H1 (cell line): ENCODE measurements around the gene SENP6. TPM values are rescaled to one million over a fixed set of nuclear protein-coding genes. Genes with fewer than 3 reads are reported as not detected.

Experiments used
- CTCF ChIA-PET: fragments of 300-600 bp; sonication (Branson Sonifier 250); formaldehyde crosslinking; loops from one replicate; lab custom pipeline; 2021; ENCODE audit not compliant: partially characterized antibody; lab: Charles Lee
- POLR2A ChIA-PET: fragments of 300-600 bp; sonication (Branson Sonifier 250); formaldehyde crosslinking; loops from one replicate; lab custom pipeline; 2021; ENCODE audit warnings: inconsistent platforms; ENCODE audit not compliant: partially characterized antibody; lab: Charles Lee
- DNase-seq, 2 experiments: peaks; one replicate each; pipeline versions ENCODE4 v3.0.0 to v3.0.0-alpha.2; 2010 to 2022; ENCODE audit warnings: low spot score in 2 of 2, low read depth in 1 of 2, mixed read lengths in 1 of 2
- FAIRE-seq: peaks from 2 replicates; lab custom pipeline; 2011; peaks lifted over from hg19 to GRCh38; lab: Jason Lieb, UNC
- H2AFZ ChIP-seq: 2 replicates; pipeline ENCODE4 v1.8.1; 2012; ENCODE audit warnings: low read length, inconsistent platforms
- H2AK5ac ChIP-seq: 2 replicates; pipeline ENCODE4 v1.6.1; 2013; ENCODE audit warnings: low read depth, low read length
- H2BK120ac ChIP-seq: replicated peaks from 2 replicates; pipeline ENCODE3; 2013; ENCODE audit warnings: low read depth, low read length, inconsistent platforms
- H2BK12ac ChIP-seq: 2 replicates; pipeline ENCODE4 v1.6.1; 2013; ENCODE audit warnings: low read depth, low read length
- H2BK15ac ChIP-seq: 2 replicates; pipeline ENCODE4 v1.6.1; 2013; ENCODE audit warnings: low read length
- H2BK20ac ChIP-seq: 2 replicates; pipeline ENCODE4 v1.6.1; 2013; ENCODE audit warnings: low read length
- H2BK5ac ChIP-seq: 2 replicates; pipeline ENCODE4 v1.6.1; 2013; ENCODE audit warnings: low read depth, low read length
- H3K14ac ChIP-seq: 2 replicates; pipeline ENCODE4 v1.6.1; 2013; ENCODE audit warnings: inconsistent platforms; ENCODE audit not compliant: insufficient read length
- H3K18ac ChIP-seq: 2 replicates; pipeline ENCODE4 v1.6.1; 2013; ENCODE audit warnings: low read length; ENCODE audit errors: extremely low read depth
- H3K23ac ChIP-seq: 2 replicates; pipeline ENCODE4 v1.6.1; 2013; ENCODE audit warnings: inconsistent platforms; ENCODE audit not compliant: insufficient read length
- H3K23me2 ChIP-seq: 2 replicates; pipeline ENCODE4 v1.6.1; 2013; ENCODE audit warnings: low read depth, low read length
- H3K27ac ChIP-seq: 2 replicates; pipeline ENCODE4 v1.6.1; 2011; ENCODE audit warnings: low read depth, low read length, inconsistent platforms
- H3K27me3 ChIP-seq, 4 experiments: replicated peaks in 1 of 4; 1 replicate in 1 of 4; 2 replicates in 3 of 4; pipeline versions ENCODE4 v1.6.1 to v1.8.1; 2011 to 2013; ENCODE audit warnings: low read length in 3 of 4, mild to moderate bottlenecking in 3 of 4, inconsistent platforms in 2 of 4, mixed read lengths in 2 of 4, moderate library complexity in 1 of 4; ENCODE audit not compliant: control insufficient read depth in 3 of 4, insufficient read depth in 3 of 4; ENCODE audit errors: extremely low read depth in 1 of 4
- H3K36me3 ChIP-seq, 4 experiments: 2 replicates each; pipeline versions ENCODE4 v1.6.1 to v1.8.1; 2011 to 2013; ENCODE audit warnings: mild to moderate bottlenecking in 4 of 4, low read length in 3 of 4, moderate library complexity in 2 of 4, control low read depth in 1 of 4, inconsistent platforms in 1 of 4; ENCODE audit not compliant: insufficient read depth in 4 of 4, control insufficient read depth in 2 of 4
- H3K4ac ChIP-seq: replicated peaks from 2 replicates; pipeline ENCODE3; 2013; ENCODE audit warnings: low read length, low read depth, mixed read lengths, inconsistent platforms; ENCODE audit not compliant: insufficient read length
- H3K4me1 ChIP-seq, 4 experiments: replicated peaks in 1 of 4; 1 replicate in 1 of 4; 2 replicates in 3 of 4; pipeline versions ENCODE4 v1.6.1 to v1.8.1; 2011 to 2013; ENCODE audit warnings: low read length in 3 of 4, inconsistent platforms in 2 of 4, mixed read lengths in 1 of 4; ENCODE audit not compliant: insufficient read depth in 4 of 4, control insufficient read depth in 3 of 4
- H3K4me2 ChIP-seq, 2 experiments: 2 replicates each; pipeline versions ENCODE4 v1.6.1 to v1.8.1; 2011 to 2013; ENCODE audit warnings: low read depth in 2 of 2, low read length in 2 of 2, control low read depth in 1 of 2, inconsistent platforms in 1 of 2, mild to moderate bottlenecking in 1 of 2; ENCODE audit not compliant: insufficient read depth in 1 of 2
- H3K4me3 ChIP-seq, 4 experiments: fragments of 200-600, 300-600 bp in 1 of 4; sonication (generic), shearing (Covaris generic), sonication (Bioruptor Twin) in 1 of 4; 2 replicates each; pipeline versions ENCODE4 v1.5.1 to v1.8.1; 2011 to 2016; ENCODE audit warnings: low read length in 4 of 4, low read depth in 3 of 4, control low read depth in 2 of 4, inconsistent platforms in 2 of 4, mild to moderate bottlenecking in 2 of 4, mixed read lengths in 1 of 4, moderate library complexity in 1 of 4; ENCODE audit not compliant: insufficient read depth in 2 of 4; ENCODE audit errors: extremely low read depth in 1 of 4
- H3K56ac ChIP-seq: replicated peaks from 2 replicates; pipeline ENCODE3; 2013; ENCODE audit warnings: low read depth, mild to moderate bottlenecking, mixed read lengths, low read length, inconsistent platforms; ENCODE audit not compliant: insufficient read length
- H3K79me1 ChIP-seq: 2 replicates; pipeline ENCODE4 v1.6.1; 2013; ENCODE audit warnings: low read depth, low read length, control low read depth
- H3K79me2 ChIP-seq, 2 experiments: 2 replicates each; pipeline versions ENCODE4 v1.6.1 to v1.8.1; 2012 to 2013; ENCODE audit warnings: low read length in 2 of 2, mild to moderate bottlenecking in 2 of 2, inconsistent platforms in 1 of 2; ENCODE audit not compliant: insufficient read depth in 2 of 2, control insufficient read depth in 1 of 2
- H3K9ac ChIP-seq, 4 experiments: replicated peaks in 1 of 4; 1 replicate in 1 of 4; 2 replicates in 3 of 4; pipeline versions ENCODE4 v1.6.1 to v1.8.1; 2011 to 2013; ENCODE audit warnings: low read depth in 3 of 4, low read length in 3 of 4, control low read depth in 2 of 4, mild to moderate bottlenecking in 2 of 4, moderate library complexity in 2 of 4, inconsistent platforms in 1 of 4; ENCODE audit errors: extremely low read depth in 1 of 4
- H3K9me3 ChIP-seq, 2 experiments: 2 replicates each; pipeline versions ENCODE4 v1.6.1 to v1.8.1; 2012 to 2013; ENCODE audit warnings: mild to moderate bottlenecking in 2 of 2, moderate library complexity in 2 of 2, control low read depth in 1 of 2, inconsistent platforms in 1 of 2, low read depth in 1 of 2, low read length in 1 of 2, mixed read lengths in 1 of 2; ENCODE audit not compliant: insufficient read depth in 2 of 2
- H4K20me1 ChIP-seq, 2 experiments: replicated peaks in 1 of 2; 2 replicates each; pipeline versions ENCODE3 to v1.8.1; 2011 to 2013; ENCODE audit warnings: inconsistent platforms in 2 of 2, low read length in 2 of 2, mild to moderate bottlenecking in 1 of 2; ENCODE audit not compliant: insufficient read depth in 2 of 2, control insufficient read depth in 1 of 2
- H4K5ac ChIP-seq: 2 replicates; pipeline ENCODE4 v1.6.1; 2013; ENCODE audit warnings: low read length, low read depth, mixed read lengths, inconsistent platforms; ENCODE audit not compliant: insufficient read length
- H4K8ac ChIP-seq: 2 replicates; pipeline ENCODE4 v1.8.0; 2013; ENCODE audit warnings: mild to moderate bottlenecking, moderate library complexity, low read length, inconsistent platforms; ENCODE audit not compliant: insufficient read depth; ENCODE audit errors: extremely low read depth
- H4K91ac ChIP-seq: replicated peaks from 2 replicates; pipeline ENCODE3; 2013; ENCODE audit warnings: low read length, mixed read lengths, inconsistent platforms; ENCODE audit not compliant: insufficient read length
- BACH1 ChIP-seq: IDR thresholded peaks from 2 replicates; pipeline ENCODE4 v1.6.1; 2012; ENCODE audit warnings: low read length, improper control_type of control experiment
- CBX5 ChIP-seq: fragments of 300-800, 300-1000 bp; sonication (generic); IDR thresholded peaks from 2 replicates; pipeline ENCODE4 v1.7.1; 2016; ENCODE audit warnings: antibody characterized with exemption, low read length, low read depth
- CEBPB ChIP-seq: IDR thresholded peaks from 2 replicates; pipeline ENCODE4 v1.6.1; 2012; ENCODE audit warnings: low read depth, low read length
- CHD1 ChIP-seq: IDR thresholded peaks from 2 replicates; pipeline ENCODE4 v1.6.1; 2012; ENCODE audit warnings: low read depth, low read length, improper control_type of control experiment
- EP300 ChIP-seq, 2 experiments: IDR thresholded peaks; 1 replicate in 1 of 2; 2 replicates in 1 of 2; pipeline ENCODE4 v1.6.1; 2011 to 2012; ENCODE audit warnings: low read depth in 2 of 2, low read length in 2 of 2, mild to moderate bottlenecking in 2 of 2, borderline replicate concordance in 1 of 2, inconsistent platforms in 1 of 2, moderate library complexity in 1 of 2
- FOSL1 ChIP-seq: IDR thresholded peaks from 2 replicates; pipeline ENCODE4 v1.6.1; 2011; ENCODE audit warnings: mild to moderate bottlenecking, low read depth, low read length, moderate library complexity; ENCODE audit not compliant: insufficient read depth
- KDM5A ChIP-seq: fragments of 200-600 bp; IDR thresholded peaks from 2 replicates; pipeline ENCODE4 v1.7.1; 2012; ENCODE audit warnings: mild to moderate bottlenecking, low read length, inconsistent platforms, mixed read lengths
- MAFK ChIP-seq: IDR thresholded peaks from 2 replicates; pipeline ENCODE4 v1.6.1; 2012; ENCODE audit warnings: low read depth, mild to moderate bottlenecking, improper control_type of control experiment, low read length
- NANOG ChIP-seq: IDR thresholded peaks from 2 replicates; pipeline ENCODE4 v1.6.1; 2011; ENCODE audit warnings: low read length, low read depth, mild to moderate bottlenecking, inconsistent platforms; ENCODE audit not compliant: insufficient read depth, poor library complexity, severe bottlenecking
- POLR2AphosphoS5 ChIP-seq: IDR thresholded peaks from 2 replicates; pipeline ENCODE4 v1.6.1; 2011; ENCODE audit warnings: low read depth, low read length
- SP4 ChIP-seq: IDR thresholded peaks from 2 replicates; pipeline ENCODE4 v1.6.1; 2012; ENCODE audit warnings: low read length, inconsistent platforms
- TAF1 ChIP-seq: IDR thresholded peaks from 2 replicates; pipeline ENCODE4 v1.6.1; 2011; ENCODE audit warnings: mild to moderate bottlenecking, low read depth, low read length
- WGBS, 2 experiments: shearing (Covaris generic) in 1 of 2; methylation state at CpG; one replicate each; pipeline versions ENCODE4 v1.1.6 to v1.1.7; 2013 to 2015; ENCODE audit warnings: low lambda C conversion rate in 2 of 2, mixed read lengths in 2 of 2, inconsistent platforms in 1 of 2, low coverage in 1 of 2, missing lambda C conversion rate in 1 of 2; ENCODE audit not compliant: insufficient replicate concordance in 2 of 2, insufficient coverage in 1 of 2, insufficient read length in 1 of 2; ENCODE audit errors: extremely low coverage in 1 of 2, missing lambda C conversion rate in 1 of 2; 5-methylcytosine and 5-hydroxymethylcytosine counted together
- polyA plus RNA-seq, 7 experiments: library from polyadenylated mRNA; depleted of rRNA in 3 of 7; stranded (reverse) in 5 of 7; unstranded in 2 of 7; fragments of >200 nt in 5 of 7; fragments of 200-250 nt in 2 of 7; gene quantifications; 1 replicate in 5 of 7; 2 replicates in 1 of 7; 4 replicates in 1 of 7; pipeline versions ENCODE4 v1.2.1 to v1.2.3, GENCODE V29; 2011 to 2013; ENCODE audit warnings: missing spikeins in 2 of 7, mixed read lengths in 2 of 7
- total RNA-seq: library from RNA; stranded (reverse); fragmentation: NEBNext Ultra II Directional; extraction: Animal tissue kit (Norgen Biotek cat#: 25700); gene quantifications from 2 replicates; pipeline ENCODE4 v1.2.1, GENCODE V29; 2021
- TF ChIP-seq, protein P1 (sequence below): IDR thresholded peaks from 2 replicates; pipeline ENCODE4 v1.6.1; 2012; ENCODE audit warnings: inconsistent platforms
- TF ChIP-seq, protein P2 (sequence below): IDR thresholded peaks from 2 replicates; pipeline ENCODE4 v1.6.1; 2011; ENCODE audit warnings: low read length, improper control_type of control experiment

Gene SENP6
- total and polyA plus RNA-seq, 2 of the 8 experiments (the other 6 are each of a cell fraction or from before 2014, with no cell fraction given) = 13.8 to 103 TPM

DNA sequence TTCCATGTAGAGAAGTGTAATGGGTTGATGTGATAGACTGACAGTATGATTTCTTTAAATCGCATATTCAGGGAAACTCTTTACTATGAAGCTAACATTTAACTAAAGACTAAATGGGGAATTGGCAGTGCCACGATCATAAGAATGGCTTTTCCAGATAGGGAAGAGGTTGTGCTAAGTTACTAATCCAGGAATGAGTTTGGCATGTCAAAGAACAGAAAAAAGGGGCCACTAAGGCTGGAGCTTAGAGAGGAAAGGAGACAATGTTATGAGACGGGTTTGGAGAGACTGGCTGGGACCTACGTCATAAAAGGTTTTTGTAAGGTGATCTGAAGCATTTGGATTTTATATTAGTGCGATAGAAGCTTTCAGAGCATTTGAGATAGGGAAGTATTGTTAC, 40.6 kb downstream of the SENP6 start:
- Histone ChIP-seq H3K23me2 (no peaks in the 10 kb centered on the region), H3K9ac (no peak overlapping the region), H2BK120ac (no peak overlapping the region), H2AK5ac (no peak overlapping the region), H4K91ac (no peak overlapping the region), H3K9me3 (no peaks in the 10 kb centered on the region), H3K23ac (no peak overlapping the region), H2AFZ (no peak overlapping the region), H3K27me3 (no peaks in the 10 kb centered on the region), H3K4me3 (no peak overlapping the region), H2BK5ac (no peak overlapping the region), H3K36me3 (peaks cover 0 to 38% (median 9%) of the 10 kb centered on the region in 4 experiments; a peak in 5 of 8 replicates), H4K5ac (no peak overlapping the region), H3K4me1 (no peaks in the 10 kb centered on the region), H3K14ac (no peak overlapping the region), H2BK20ac (no peak overlapping the region), H4K20me1 (no peaks in the 10 kb centered on the region), H2BK15ac (no peak overlapping the region), H3K18ac (no peak overlapping the region), H3K4me2 (no peak overlapping the region), H3K79me1 (no peaks in the 10 kb centered on the region), H3K56ac (no peak overlapping the region), H4K8ac (no peak overlapping the region), H2BK12ac (no peak overlapping the region), H3K79me2 (no peaks in the 10 kb centered on the region), H3K27ac (no peak overlapping the region), H3K4ac (no peak overlapping the region)
- ChIA-PET CTCF (no interaction called here), POLR2A (interaction anchor here (1.0 kb wide), 1 partner anchor 15 kb away, joined by 3 read pairs; no protein-coding TSS in a partner anchor)
- no peak for FAIRE-seq
- 88% methylated on average over 5 of the region's 5 CpGs; no CpG with 5 or more reads in 1 of the 2 experiments for WGBS, 2 experiments
- TF ChIP-seq SP4 = no peak
- TF ChIP-seq, protein P1, sequence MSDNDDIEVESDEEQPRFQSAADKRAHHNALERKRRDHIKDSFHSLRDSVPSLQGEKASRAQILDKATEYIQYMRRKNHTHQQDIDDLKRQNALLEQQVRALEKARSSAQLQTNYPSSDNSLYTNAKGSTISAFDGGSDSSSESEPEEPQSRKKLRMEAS = no peak
- no peak for TF ChIP-seq EP300 (IDR thresholded peaks at IDR 0.05; ENCODE audit: borderline replicate concordance in 1 of 2, low read depth in 2 of 2, low read length in 2 of 2)
- TF ChIP-seq TAF1 = no peak
- TF ChIP-seq BACH1 = no peak
- no peak for TF ChIP-seq CEBPB
- no peak for TF ChIP-seq CHD1
- no peak for TF ChIP-seq POLR2AphosphoS5
- no peak for TF ChIP-seq NANOG
- no peak for TF ChIP-seq MAFK
- no peak for TF ChIP-seq FOSL1
- TF ChIP-seq, protein P2, sequence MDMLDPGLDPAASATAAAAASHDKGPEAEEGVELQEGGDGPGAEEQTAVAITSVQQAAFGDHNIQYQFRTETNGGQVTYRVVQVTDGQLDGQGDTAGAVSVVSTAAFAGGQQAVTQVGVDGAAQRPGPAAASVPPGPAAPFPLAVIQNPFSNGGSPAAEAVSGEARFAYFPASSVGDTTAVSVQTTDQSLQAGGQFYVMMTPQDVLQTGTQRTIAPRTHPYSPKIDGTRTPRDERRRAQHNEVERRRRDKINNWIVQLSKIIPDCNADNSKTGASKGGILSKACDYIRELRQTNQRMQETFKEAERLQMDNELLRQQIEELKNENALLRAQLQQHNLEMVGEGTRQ = no peak
- TF ChIP-seq CBX5 = no peak
- TF ChIP-seq KDM5A = no peak
- no peak for DNase-seq
